Activated T-helper 9 cell treated with anti-CD3 and anti-CD28 coated beads, Interleukin-2, amount 50 U/mL, for 16 hours (primary cell): ENCODE results near the gene R3HDM4.

Experiments
- DNase-seq: peaks from one replicate; pipeline ENCODE4 v3.0.0-alpha.2; 2020; ENCODE audit warnings: low read depth

Gene R3HDM4

DNA sequence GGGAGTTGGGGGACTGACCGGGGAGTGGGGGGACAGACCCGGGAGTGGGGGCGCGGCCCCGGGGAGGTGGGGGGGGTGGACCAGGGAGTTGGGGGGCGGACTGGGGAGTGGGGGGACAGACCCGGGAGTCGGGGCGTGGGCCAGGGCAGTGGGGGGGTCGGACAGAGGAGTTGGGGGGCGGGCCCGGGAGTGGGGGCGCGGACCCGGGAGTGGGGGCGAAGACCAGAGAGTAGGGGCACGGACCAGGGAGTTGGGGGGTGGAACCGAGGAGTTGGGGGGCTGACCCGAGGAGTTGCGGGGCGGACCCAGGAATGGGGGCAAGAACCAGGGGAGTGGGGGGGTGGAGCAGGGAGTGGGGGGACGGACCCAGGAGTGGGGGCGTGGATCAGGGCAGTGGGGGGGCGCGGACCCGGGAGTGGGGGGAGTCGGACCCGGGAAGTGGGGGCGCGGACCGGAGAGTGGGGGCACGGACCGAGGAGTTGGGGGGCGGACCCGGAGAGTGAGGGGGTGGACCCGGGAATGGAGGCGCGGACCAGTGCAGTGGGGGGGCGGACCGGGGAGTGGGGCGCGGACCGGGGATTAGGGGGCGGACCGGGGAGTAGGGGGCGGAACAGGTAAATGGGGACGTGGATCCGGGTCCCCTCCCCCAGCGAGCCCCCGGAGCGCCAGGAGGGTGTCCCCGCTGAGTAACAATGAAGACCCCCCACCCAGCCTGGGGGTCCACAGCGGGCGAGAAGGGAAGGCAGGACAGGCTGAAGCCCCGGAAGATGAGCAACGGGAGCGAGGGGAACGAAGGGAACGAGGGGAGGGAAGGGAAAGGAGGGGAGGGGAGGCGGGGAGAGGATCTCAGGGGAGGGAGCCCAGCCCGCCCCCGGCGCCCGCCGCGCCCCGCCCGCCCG lies 589 bp downstream of the R3HDM4 start:
- DNase-seq: no peak

- DNase-seq: no peak
Observed at GRCh38 chr19:911197-912033, 1.6 kb downstream of the R3HDM4 start.

- DNase-seq: no peak
Observed at GRCh38 chr19:907183-907853, 5.7 kb downstream of the R3HDM4 start.

GRCh38 chr19:906480-906879 lies 6.5 kb downstream of the R3HDM4 start:
- no peak for DNase-seq

DNA sequence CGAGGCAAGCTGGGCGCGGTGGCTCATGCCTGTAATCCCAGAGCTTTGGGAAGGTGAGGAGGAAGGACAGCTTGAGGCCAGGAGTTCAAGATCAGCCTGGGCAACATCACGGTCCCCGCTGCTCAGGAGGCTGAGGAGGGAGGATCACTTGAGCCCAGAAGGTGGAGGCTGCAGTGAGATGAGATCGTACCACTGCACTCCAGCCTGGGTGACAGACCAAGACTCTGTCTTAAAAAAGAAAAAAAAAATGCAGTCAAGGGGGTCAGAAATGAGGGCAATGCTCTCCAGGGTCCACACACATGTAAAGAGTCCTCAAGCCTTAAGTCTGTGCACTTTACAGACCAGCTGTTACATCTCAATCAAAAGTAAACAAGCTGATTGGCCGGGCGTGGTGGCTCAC lies 8.5 kb downstream of the R3HDM4 start:
- DNase-seq: no peak

- DNase-seq: no peak
Observed at GRCh38 chr19:903266-903797, 9.7 kb downstream of the R3HDM4 start.

DNA sequence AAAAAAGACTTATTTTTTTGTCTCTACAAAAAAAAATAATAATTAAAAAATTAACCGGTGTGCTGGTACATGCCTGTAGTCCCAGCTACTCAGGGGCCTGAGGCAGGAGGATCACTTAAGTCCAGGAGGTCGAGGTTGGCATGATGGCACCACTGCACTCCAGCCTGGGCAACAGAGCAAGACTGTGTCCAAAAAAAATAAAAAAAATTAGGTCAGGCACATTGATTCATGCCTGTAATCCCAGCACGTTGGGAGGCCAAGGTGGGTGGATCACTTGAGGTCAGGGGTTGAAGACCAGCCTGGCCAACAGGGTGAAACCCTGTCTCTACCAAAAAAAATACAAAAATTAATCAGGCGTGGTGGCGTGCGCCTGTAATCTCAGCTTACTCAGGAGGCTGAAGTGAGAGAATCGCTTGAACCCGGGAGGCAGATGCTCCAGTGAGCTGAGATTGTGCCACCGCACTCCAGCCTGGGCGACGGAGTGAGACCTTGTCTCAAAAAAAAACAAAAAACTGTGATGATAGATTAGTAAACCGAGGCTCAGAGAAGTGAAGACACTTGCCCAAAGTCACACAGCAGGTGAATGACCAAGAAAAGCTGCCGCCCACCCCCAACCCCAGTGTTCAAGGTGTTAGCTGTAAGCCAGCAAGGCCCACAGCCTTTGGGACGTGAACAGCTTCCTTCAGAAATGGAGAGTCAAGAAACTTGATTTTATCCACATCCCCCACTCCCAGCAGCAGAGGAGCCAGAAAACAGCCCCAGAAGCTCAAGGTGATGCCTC lies 10.4 kb downstream of the R3HDM4 start:
- DNase-seq: no peak

DNA sequence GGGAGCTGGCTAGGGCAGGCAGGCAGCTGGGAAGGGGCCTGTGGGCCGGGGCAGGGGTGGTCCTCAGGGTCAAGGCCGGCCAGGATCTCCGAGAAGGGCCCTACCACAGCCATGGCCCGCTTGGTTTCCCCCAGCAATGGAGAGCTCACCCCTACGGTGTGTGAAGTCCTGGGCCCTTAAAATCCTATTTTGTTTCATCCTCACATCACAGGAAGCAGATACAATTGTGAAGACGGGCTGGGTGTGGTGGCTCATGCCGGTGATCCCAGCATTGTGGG lies 11.0 kb downstream of the R3HDM4 start:
- no peak for DNase-seq

GRCh38 chr19:901216-902092 lies 11.6 kb downstream of the R3HDM4 start:
- no peak for DNase-seq

- no peak for DNase-seq
Observed at GRCh38 chr19:900302-901111, 12.5 kb downstream of the R3HDM4 start.

DNA sequence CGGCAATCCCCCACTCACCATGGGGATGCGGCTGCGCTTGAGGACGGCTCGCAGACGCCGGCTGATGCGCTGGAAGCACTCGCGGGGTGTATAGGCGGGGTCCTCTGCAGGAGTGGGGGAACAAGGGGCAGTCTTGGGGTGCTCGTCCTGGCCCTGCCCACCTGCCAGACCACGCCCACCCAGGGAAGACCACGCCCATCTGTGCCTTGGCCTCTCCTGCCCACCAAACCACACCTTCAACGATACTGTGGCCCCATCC lies 13.0 kb downstream of the R3HDM4 start:
- DNase-seq: no peak

GRCh38 chr19:899336-900042 lies 13.5 kb downstream of the R3HDM4 start:
- no peak for DNase-seq

DNA sequence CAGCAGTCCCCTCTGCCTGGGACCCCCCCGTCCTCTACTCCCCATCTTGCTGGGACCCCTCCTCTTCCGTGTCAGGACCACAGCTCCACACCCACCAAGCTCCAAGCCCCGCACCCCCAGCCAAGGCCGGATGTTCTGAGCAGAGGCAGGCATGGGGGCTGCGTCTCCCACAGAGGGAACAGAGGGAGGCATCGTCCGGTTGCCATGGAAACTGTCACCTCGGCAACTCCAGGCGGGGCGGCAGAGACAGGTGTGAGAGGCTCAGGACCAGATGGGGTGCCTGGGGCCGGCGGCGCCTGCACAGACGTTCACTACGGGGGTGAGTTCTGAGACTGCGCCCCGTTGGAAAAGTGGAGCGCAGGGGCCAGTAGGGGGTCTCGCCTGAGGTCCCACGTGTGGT lies 14.4 kb downstream of the R3HDM4 start:
- DNase-seq: no peak

GRCh38 chr19:897442-898039 lies 15.5 kb downstream of the R3HDM4 start:
- DNase-seq: no peak

- no peak for DNase-seq
Observed at GRCh38 chr19:896999-897398, 16.0 kb downstream of the R3HDM4 start.

GRCh38 chr19:896434-896833 lies 16.6 kb downstream of the R3HDM4 start:
- no peak for DNase-seq

DNA sequence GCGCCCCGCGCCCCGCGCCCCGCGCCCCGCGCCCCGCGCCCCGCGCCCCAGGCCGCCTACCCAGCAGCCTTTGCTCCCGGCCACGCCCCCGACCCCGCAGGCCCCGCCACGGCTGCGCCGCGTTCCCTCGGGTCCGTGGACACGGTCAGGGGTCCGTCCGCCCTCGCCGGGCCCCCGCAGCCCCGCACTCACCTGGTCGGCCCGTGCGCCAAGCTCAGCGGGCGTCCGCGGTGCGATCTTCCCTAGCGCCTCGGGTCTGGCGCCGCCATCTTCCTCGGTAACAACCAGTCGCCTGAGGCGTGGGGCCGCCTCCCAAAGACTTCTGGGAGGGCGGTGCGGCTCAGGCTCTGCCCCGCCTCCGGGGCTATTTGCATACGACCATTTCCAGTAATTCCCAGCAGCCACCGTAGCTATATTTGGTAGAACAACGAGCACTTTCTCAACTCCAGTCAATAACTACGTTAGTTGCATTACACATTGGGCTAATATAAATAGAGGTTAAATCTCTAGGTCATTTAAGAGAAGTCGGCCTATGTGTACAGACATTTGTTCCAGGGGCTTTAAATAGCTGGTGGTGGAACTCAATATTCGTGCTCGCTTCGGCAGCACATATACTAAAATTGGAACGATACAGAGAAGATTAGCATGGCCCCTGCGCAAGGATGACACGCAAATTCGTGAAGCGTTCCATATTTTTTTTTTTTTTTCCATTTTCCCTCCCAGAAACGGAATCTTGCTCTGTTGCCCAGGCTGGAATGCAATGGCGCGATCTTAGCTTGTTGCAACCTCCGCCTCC lies 19.9 kb downstream of the R3HDM4 start, which contains the start of the genes MED16 and RNU6-9:
MED16 (minus strand) TSS at position 294 of the 796 bp plus-strand sequence. CDS start 2,056 bp downstream, outside the sequence.
RNU6-9 (plus strand) TSS at position 591 of the 796 bp plus-strand sequence.
- peak; percentile 83 for DNase-seq
